ENCODE results near the gene SIAH2. TPM values are rescaled to one million over a fixed set of nuclear protein-coding genes. Genes with fewer than 3 reads are reported as not detected.

Gene SIAH2
- total RNA-seq, 2 donors from 2014 or later, result 42.8 to 92.4 TPM

GRCh38 chr3:150763841-150764483, 993 bp upstream of the SIAH2 start:
- no peaks in the 10 kb centered on the region for H3K27me3 Mint-ChIP-seq
- H3K27ac Mint-ChIP-seq, result peak overlapping the region; percentile 100
- H3K4me1 Mint-ChIP-seq, result peaks cover 36% of the 10 kb centered on the region

GRCh38 chr3:150762662-150763121, 277 bp downstream of the SIAH2 start:
- Mint-ChIP-seq H3K4me3 (peak overlapping the region; percentile 98), H3K27me3 (no peaks in the 10 kb centered on the region), H3K9me3 (no peaks in the 10 kb centered on the region), H3K36me3 (ENCODE audit: low read depth) (peaks cover 80% of the 10 kb centered on the region), H3K4me1 (peaks cover 44% of the 10 kb centered on the region), H3K27ac (peak overlapping the region; percentile 97)
- no peak for ATAC-seq (replicated peaks)

More at GRCh38 chr3:150763841-150764483, 993 bp upstream of the SIAH2 start:
- Mint-ChIP-seq H3K4me3 (peak overlapping the region; percentile 88), H3K9me3 (no peaks in the 10 kb centered on the region), H3K36me3 (ENCODE audit: low read depth) (peaks cover 68% of the 10 kb centered on the region)
- peak; percentile 6 for ATAC-seq (replicated peaks)

DNA sequence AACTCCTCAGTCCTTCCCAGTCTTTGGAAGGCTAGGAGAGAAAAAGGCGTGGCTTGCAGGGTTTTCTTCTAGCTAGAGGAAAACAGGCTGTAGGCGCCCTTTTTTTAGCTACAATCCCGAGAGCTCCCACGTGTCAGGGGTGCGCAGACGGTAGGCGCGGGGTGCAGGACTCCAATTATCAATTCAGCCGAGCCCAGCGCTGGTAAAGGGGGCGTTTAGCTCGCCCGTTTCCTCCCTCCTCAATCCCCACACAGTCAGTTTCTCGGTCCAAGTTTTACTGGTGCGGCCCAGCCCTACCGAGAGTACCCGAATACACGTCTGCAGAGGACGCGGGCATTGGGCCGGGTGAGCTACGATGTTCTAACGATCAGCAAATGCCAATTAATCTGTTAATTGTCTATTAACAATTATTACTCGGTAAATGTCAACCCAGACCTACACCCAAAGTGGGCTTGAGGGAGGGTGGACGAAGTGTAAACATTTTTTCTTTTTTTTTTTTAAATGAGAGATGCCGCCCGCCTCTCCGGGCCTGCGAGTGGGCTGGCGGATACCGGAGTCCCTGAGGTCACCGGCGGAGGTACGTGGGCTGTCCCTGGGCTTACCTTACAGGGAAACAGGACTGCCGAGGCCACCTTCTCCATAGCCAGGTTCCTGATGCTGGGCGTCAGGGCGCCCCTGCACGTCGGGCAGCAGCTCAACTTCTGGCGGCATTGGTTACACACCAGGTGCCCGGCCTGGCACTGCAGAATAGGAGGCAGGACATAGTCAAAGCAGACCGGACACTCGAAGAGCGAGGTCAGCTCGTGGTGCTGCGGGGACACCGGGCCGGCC, 923 bp downstream of the SIAH2 start:
- no peaks in the 10 kb centered on the region for H3K27me3 Mint-ChIP-seq
- peak overlapping the region; percentile 97 for H3K27ac Mint-ChIP-seq
- H3K4me1 Mint-ChIP-seq, result peaks cover 47% of the 10 kb centered on the region
- no peak for ATAC-seq (replicated peaks)
- H3K36me3 Mint-ChIP-seq (ENCODE audit: low read depth), result peaks cover 87% of the 10 kb centered on the region
- H3K4me3 Mint-ChIP-seq, result peak overlapping the region; percentile 98
- no peaks in the 10 kb centered on the region for H3K9me3 Mint-ChIP-seq

- H3K27me3 Mint-ChIP-seq, result no peaks in the 10 kb centered on the region
- peak overlapping the region; percentile 98 for H3K4me3 Mint-ChIP-seq
- H3K9me3 Mint-ChIP-seq, result no peaks in the 10 kb centered on the region
- peaks cover 45% of the 10 kb centered on the region for H3K4me1 Mint-ChIP-seq
- H3K36me3 Mint-ChIP-seq (ENCODE audit: low read depth), result peaks cover 94% of the 10 kb centered on the region
- peak overlapping the region; percentile 97 for H3K27ac Mint-ChIP-seq
- peak; percentile 46 for ATAC-seq (replicated peaks)
Measured at GRCh38 chr3:150760431-150761200, 2.4 kb downstream of the SIAH2 start.

GRCh38 chr3:150759947-150760346, 3.0 kb downstream of the SIAH2 start:
- Mint-ChIP-seq H3K27me3 (no peaks in the 10 kb centered on the region), H3K9me3 (no peaks in the 10 kb centered on the region), H3K36me3 (ENCODE audit: low read depth) (peaks cover 94% of the 10 kb centered on the region), H3K4me1 (peaks cover 41% of the 10 kb centered on the region), H3K4me3 (peak overlapping the region; percentile 98), H3K27ac (peak overlapping the region; percentile 97)
- no peak for ATAC-seq (replicated peaks)

- H3K4me1 Mint-ChIP-seq, result peaks cover 36% of the 10 kb centered on the region
- peak overlapping the region; percentile 97 for H3K27ac Mint-ChIP-seq
- ATAC-seq (replicated peaks), result peak; percentile 33
- H3K4me3 Mint-ChIP-seq, result peak overlapping the region; percentile 98
- no peaks in the 10 kb centered on the region for H3K9me3 Mint-ChIP-seq
- no peaks in the 10 kb centered on the region for H3K27me3 Mint-ChIP-seq
- peaks cover 94% of the 10 kb centered on the region for H3K36me3 Mint-ChIP-seq (ENCODE audit: low read depth)
Measured at GRCh38 chr3:150759319-150759718, 3.6 kb downstream of the SIAH2 start.

DNA sequence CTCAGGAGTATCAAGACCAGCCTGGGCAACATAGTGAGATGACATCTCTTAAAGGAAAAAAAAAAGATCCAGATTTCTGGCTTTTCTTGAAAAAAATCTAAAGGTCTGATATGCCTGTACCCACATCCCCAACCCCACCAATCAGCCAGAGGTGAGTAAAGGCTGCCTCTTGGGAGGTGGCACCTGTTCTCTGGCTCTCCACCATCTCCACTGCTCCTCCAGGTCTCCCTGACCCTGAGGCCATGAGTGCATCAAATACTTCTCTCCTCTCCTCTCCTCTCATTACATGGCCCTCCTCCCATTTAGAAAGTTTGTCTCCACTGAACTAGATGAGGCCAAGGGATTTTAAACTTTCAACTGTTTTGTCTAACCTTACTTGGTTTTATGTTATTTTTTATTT, 5.2 kb downstream of the SIAH2 start:
- H3K4me3 Mint-ChIP-seq, result peak overlapping the region; percentile 98
- peaks cover 48% of the 10 kb centered on the region for H3K4me1 Mint-ChIP-seq
- ATAC-seq (replicated peaks), result no peak
- H3K27ac Mint-ChIP-seq, result peak overlapping the region; percentile 97
- no peaks in the 10 kb centered on the region for H3K27me3 Mint-ChIP-seq
- no peaks in the 10 kb centered on the region for H3K9me3 Mint-ChIP-seq
- peaks cover 96% of the 10 kb centered on the region for H3K36me3 Mint-ChIP-seq (ENCODE audit: low read depth)

DNA sequence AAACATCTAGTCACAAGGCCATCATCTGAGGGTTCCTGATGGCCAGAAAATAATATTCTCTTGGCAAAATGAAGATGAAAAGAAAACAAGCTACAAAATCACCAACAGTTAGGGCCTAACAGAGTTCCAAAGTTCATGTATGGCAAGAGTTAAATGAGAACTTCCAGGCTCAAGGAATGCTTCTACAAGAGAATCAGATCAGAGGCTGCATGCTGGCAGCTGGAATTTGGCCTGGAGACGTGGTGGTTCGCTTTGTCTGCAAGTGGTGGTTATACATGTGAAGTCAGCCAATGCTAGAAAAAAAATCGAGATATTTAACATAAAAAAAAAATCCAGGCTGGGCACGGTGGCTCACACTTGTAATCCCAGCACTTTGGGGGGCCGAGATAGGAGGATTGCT, 5.6 kb downstream of the SIAH2 start:
- H3K4me1 Mint-ChIP-seq, result peaks cover 52% of the 10 kb centered on the region
- peaks cover 98% of the 10 kb centered on the region for H3K36me3 Mint-ChIP-seq (ENCODE audit: low read depth)
- no peaks in the 10 kb centered on the region for H3K9me3 Mint-ChIP-seq
- peak overlapping the region; percentile 97 for H3K27ac Mint-ChIP-seq
- peak overlapping the region; percentile 98 for H3K4me3 Mint-ChIP-seq
- H3K27me3 Mint-ChIP-seq, result no peaks in the 10 kb centered on the region
- no peak for ATAC-seq (replicated peaks)

DNA sequence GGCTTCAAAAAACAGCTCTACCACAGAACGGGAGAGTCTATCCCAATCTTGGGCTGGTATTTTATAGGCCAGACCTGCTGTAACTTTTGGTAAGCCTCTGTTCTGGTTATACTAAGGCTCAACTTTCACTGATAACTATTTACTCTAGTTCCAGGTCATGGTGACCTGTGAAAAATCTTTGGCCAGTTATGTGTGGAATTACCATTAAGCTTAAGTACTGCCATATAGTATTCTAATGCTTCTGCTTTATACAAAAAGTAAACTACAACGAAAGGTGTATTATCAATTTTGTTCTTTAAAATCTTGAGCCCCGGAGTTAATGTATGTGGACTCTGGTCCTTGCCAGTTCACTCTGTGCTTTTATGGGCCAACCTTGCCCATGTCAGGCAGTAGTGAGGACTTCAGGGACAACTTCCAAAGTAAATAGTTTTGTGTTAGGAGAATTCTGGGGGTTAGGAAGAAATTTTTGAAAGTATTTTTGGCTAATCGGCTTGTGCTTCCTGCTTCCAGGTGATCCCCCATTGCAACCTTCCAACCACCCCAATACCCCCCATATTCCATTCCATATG, 6.4 kb downstream of the SIAH2 start:
- no peaks in the 10 kb centered on the region for H3K9me3 Mint-ChIP-seq
- H3K27me3 Mint-ChIP-seq, result no peaks in the 10 kb centered on the region
- peak overlapping the region; percentile 98 for H3K4me3 Mint-ChIP-seq
- no peak for ATAC-seq (replicated peaks)
- H3K27ac Mint-ChIP-seq, result no peak overlapping the region
- H3K36me3 Mint-ChIP-seq (ENCODE audit: low read depth), result peaks cover 98% of the 10 kb centered on the region
- H3K4me1 Mint-ChIP-seq, result peaks cover 53% of the 10 kb centered on the region

- no peak for ATAC-seq (replicated peaks)
- peaks cover 98% of the 10 kb centered on the region for H3K36me3 Mint-ChIP-seq (ENCODE audit: low read depth)
- peaks cover 59% of the 10 kb centered on the region for H3K4me1 Mint-ChIP-seq
- peak overlapping the region; percentile 98 for H3K4me3 Mint-ChIP-seq
- peak overlapping the region; percentile 36 for H3K27ac Mint-ChIP-seq
- H3K9me3 Mint-ChIP-seq, result no peaks in the 10 kb centered on the region
- H3K27me3 Mint-ChIP-seq, result no peaks in the 10 kb centered on the region
Measured at GRCh38 chr3:150755902-150756301, 7.1 kb downstream of the SIAH2 start.

GRCh38 chr3:150754896-150755295, 8.1 kb downstream of the SIAH2 start:
- no peaks in the 10 kb centered on the region for H3K9me3 Mint-ChIP-seq
- no peak for ATAC-seq (replicated peaks)
- H3K27me3 Mint-ChIP-seq, result no peaks in the 10 kb centered on the region
- H3K4me1 Mint-ChIP-seq, result peaks cover 66% of the 10 kb centered on the region
- H3K36me3 Mint-ChIP-seq (ENCODE audit: low read depth), result peaks cover 98% of the 10 kb centered on the region
- H3K27ac Mint-ChIP-seq, result no peak overlapping the region
- H3K4me3 Mint-ChIP-seq, result peak overlapping the region; percentile 56

DNA sequence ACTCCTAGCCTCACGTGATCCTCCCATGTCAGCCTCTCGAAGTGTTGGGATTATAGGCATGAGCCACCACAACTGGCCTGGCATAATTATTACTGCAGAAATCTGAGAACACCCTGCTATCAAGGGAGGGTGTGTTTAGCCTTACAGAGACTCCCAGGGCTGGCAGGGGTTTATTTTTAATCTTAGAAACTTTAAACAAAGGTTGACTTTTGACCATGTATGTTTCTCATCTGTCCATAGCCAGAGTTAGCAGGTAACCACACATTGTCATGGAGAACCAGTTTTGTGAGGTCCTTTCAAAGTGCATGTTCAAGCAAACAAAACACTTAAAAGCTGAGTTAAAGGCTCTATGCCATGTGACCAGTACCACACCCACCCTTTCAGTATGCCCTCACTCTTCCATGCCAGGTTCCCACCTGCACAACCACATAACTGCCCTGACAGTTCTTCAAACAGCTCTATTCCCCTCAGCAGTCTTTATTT, 11.1 kb downstream of the SIAH2 start:
- ATAC-seq (replicated peaks), result no peak
- Mint-ChIP-seq H3K27me3 (no peaks in the 10 kb centered on the region), H3K4me1 (peaks cover 69% of the 10 kb centered on the region), H3K27ac (peak overlapping the region; percentile 63), H3K9me3 (no peaks in the 10 kb centered on the region), H3K4me3 (peak overlapping the region; percentile 76), H3K36me3 (ENCODE audit: low read depth) (peaks cover 98% of the 10 kb centered on the region)

DNA sequence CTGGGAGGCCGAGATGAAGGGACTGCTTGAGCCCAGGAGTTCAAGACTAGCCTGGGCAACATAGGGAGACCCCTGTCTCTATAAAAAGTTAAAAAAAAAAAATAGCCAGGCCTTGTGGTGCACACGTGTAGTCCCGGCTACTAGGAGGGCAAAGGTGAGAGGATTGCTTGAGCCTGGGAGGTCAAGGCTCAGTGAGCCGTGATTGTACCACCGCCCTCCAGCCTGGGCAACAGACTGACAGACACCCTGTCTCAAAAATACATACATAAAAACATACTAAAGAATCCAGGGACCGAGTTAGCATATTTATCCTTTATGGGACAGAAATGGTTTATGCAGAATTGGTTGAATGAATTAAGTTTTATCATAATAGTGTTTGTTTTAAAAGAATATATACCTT, 13.7 kb downstream of the SIAH2 start:
- H3K36me3 Mint-ChIP-seq (ENCODE audit: low read depth), result peaks cover 100% of the 10 kb centered on the region
- peak overlapping the region; percentile 63 for H3K27ac Mint-ChIP-seq

GRCh38 chr3:150748684-150749047, 14.3 kb downstream of the SIAH2 start:
- H3K4me1 Mint-ChIP-seq, result peaks cover 77% of the 10 kb centered on the region
- no peaks in the 10 kb centered on the region for H3K9me3 Mint-ChIP-seq
- H3K36me3 Mint-ChIP-seq (ENCODE audit: low read depth), result peaks cover 100% of the 10 kb centered on the region
- ATAC-seq (replicated peaks), result no peak
- peak overlapping the region; percentile 76 for H3K4me3 Mint-ChIP-seq
- H3K27me3 Mint-ChIP-seq, result no peaks in the 10 kb centered on the region
- no peak overlapping the region for H3K27ac Mint-ChIP-seq

More for the DNA sequence above, 13.7 kb downstream of the SIAH2 start:
- no peak for ATAC-seq (replicated peaks)
- peak overlapping the region; percentile 76 for H3K4me3 Mint-ChIP-seq
- H3K27me3 Mint-ChIP-seq, result no peaks in the 10 kb centered on the region
- H3K9me3 Mint-ChIP-seq, result no peaks in the 10 kb centered on the region
- peaks cover 76% of the 10 kb centered on the region for H3K4me1 Mint-ChIP-seq
